ENCODE data around the gene KIF16B.

The KIF16B gene

GRCh38 chr20:16395366-16395765 is 177.9 kb downstream of the KIF16B start:
- ChIA-PET POLR2A (no interaction called here), CTCF (interaction anchor here (0.6 kb wide), 1 partner anchor 646 kb away, joined by 3 read pairs; no protein-coding TSS in a partner anchor)
- H3K36me3 ChIP-seq (ENCODE audit: control insufficient read depth in 2 of 2, insufficient read depth in 1 of 2, low read length in 2 of 2): peaks cover 0 to 10% of the 10 kb centered on the region in 2 experiments; a peak in 1 of 3 replicates
- H3K27ac ChIP-seq (ENCODE audit: extremely low read depth, low read depth, low read length): no peak overlapping the region
- no peak overlapping the region for H3K4me3 ChIP-seq (ENCODE audit: low read depth, low read length)
- H3K4me1 ChIP-seq (ENCODE audit: control insufficient read depth, insufficient read depth, low read length): no peaks in the 10 kb centered on the region
- no peaks in the 10 kb centered on the region for H3K9me3 ChIP-seq (ENCODE audit: control insufficient read depth, insufficient read depth, low read depth, low read length)
- TF ChIP-seq YY2 (tag by site-specific recombination; IDR thresholded peaks at IDR 0.05): no peak
- TF ChIP-seq BCL11B (tag by site-specific recombination; IDR thresholded peaks at IDR 0.05; ENCODE audit: low read depth): no peak
- no peak for TF ChIP-seq ZNF416 (tag by site-specific recombination; IDR thresholded peaks at IDR 0.05)
- TF ChIP-seq, protein P1, sequence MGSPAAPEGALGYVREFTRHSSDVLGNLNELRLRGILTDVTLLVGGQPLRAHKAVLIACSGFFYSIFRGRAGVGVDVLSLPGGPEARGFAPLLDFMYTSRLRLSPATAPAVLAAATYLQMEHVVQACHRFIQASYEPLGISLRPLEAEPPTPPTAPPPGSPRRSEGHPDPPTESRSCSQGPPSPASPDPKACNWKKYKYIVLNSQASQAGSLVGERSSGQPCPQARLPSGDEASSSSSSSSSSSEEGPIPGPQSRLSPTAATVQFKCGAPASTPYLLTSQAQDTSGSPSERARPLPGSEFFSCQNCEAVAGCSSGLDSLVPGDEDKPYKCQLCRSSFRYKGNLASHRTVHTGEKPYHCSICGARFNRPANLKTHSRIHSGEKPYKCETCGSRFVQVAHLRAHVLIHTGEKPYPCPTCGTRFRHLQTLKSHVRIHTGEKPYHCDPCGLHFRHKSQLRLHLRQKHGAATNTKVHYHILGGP (tag by site-specific recombination; IDR thresholded peaks at IDR 0.05): no peak
- TF ChIP-seq, protein P2, sequence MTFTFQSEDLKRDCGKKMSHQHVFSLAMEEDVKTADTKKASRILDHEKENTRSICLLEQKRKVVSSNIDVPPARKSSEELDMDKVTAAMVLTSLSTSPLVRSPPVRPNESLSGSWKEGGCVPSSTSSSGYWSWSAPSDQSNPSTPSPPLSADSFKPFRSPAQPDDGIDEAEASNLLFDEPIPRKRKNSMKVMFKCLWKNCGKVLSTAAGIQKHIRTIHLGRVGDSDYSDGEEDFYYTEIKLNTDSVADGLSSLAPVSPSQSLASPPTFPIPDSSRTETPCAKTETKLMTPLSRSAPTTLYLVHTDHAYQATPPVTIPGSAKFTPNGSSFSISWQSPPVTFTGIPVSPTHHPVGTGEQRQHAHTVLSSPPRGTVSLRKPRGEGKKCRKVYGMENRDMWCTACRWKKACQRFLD (tag by site-specific recombination; IDR thresholded peaks at IDR 0.05): no peak
- TF ChIP-seq EGR2 (tag by site-specific recombination; IDR thresholded peaks at IDR 0.05; ENCODE audit: low read depth): no peak
- no peak for TF ChIP-seq ZNF169 (tag by site-specific recombination; IDR thresholded peaks at IDR 0.05)

- ChIA-PET POLR2A (no interaction called here), CTCF (interaction anchor here (0.6 kb wide), 1 partner anchor 645 kb away, joined by 3 read pairs; no protein-coding TSS in a partner anchor)
- Histone ChIP-seq H3K9me3 (ENCODE audit: control insufficient read depth, insufficient read depth, low read depth, low read length) (no peaks in the 10 kb centered on the region), H3K4me3 (ENCODE audit: low read depth, low read length) (no peak overlapping the region), H3K27ac (ENCODE audit: extremely low read depth, low read depth, low read length) (no peak overlapping the region), H3K4me1 (ENCODE audit: control insufficient read depth, insufficient read depth, low read length) (no peaks in the 10 kb centered on the region), H3K36me3 (ENCODE audit: control insufficient read depth in 2 of 2, insufficient read depth in 1 of 2, low read length in 2 of 2) (peaks cover 0 to 8% of the 10 kb centered on the region in 2 experiments; a peak in 1 of 3 replicates)
- TF ChIP-seq ZNF10 (tag by site-specific recombination; IDR thresholded peaks at IDR 0.05) (no peak), SP3 (tag by site-specific recombination; IDR thresholded peaks at IDR 0.05) (no peak), ZNF549 (tag by site-specific recombination; IDR thresholded peaks at IDR 0.05) (no peak), ZBTB7A (tag by site-specific recombination; IDR thresholded peaks at IDR 0.05; ENCODE audit: low read depth) (no peak), ZEB2 (tag by site-specific recombination; IDR thresholded peaks at IDR 0.05) (no peak), SP2 (tag by site-specific recombination; IDR thresholded peaks at IDR 0.05) (no peak), ZNF24 (tag by site-specific recombination; IDR thresholded peaks at IDR 0.05) (no peak), ZNF140 (tag by site-specific recombination; IDR thresholded peaks at IDR 0.05) (no peak), ZNF138 (tag by site-specific recombination; IDR thresholded peaks at IDR 0.05; ENCODE audit: borderline replicate concordance) (no peak), ZBTB49 (tag by site-specific recombination; IDR thresholded peaks at IDR 0.05; ENCODE audit: low read depth) (no peak), ZBTB10 (tag by site-specific recombination; IDR thresholded peaks at IDR 0.05) (no peak), ZNF19 (tag by site-specific recombination; IDR thresholded peaks at IDR 0.05; ENCODE audit: low read depth) (no peak), ZNF776 (tag by site-specific recombination; IDR thresholded peaks at IDR 0.05; ENCODE audit: borderline replicate concordance) (no peak)
Observed at GRCh38 chr20:16394784-16395183, 178.5 kb downstream of the KIF16B start.

All from HEK293 (cell line).